CD4-positive, alpha-beta T cell treated with Interleukin-1 beta for 1 hour (primary cell): ENCODE data around the gene MYDGF.
"Not testable (repeated sequence)": the region's sequence is repeated elsewhere in the genome, so short reads cannot be mapped to it uniquely, and the experiment has no call there.

ENCODE experiments used
- DNase-seq, 2 donors: peaks; one replicate each; pipeline ENCODE4 v3.0.0-alpha.2; 2020 to 2022

Gene MYDGF

DNA sequence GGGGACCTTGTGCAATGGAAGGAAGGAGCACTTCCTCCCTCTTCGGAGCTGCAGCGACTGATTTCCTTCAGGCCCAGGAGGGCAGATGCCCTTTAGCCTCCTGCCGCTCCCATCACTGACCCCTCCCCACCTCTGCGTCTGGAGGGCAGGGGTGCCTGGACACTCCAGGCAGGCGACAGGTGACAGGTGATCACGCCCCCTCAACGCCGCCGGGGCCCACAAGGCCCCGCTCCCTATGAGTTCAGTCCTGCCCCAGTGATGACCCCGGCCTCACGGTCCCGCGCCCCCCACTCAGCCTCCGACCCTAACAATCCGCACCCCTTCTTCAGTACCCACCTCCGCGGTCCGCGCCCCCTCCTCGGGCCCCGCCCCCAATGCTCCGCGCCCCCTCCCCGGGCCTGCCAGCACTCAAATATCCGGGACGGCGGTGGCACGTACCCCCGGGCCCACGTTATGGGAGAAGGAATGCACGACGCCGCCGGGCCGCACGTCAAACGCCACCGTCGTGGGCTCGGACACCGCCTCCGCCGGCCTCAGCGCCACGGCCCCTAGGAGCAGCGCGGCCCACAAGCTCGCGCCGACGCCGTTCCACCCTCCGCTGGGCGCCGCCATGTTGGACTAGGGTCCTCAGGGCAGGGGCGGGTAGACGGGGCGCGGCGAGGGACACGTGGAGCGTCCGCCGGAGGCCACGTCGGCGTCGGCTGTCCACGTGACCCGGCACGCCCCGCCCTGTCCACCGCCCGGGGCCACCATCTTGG lies at the start of gene MYDGF:
TSS of gene MYDGF (minus strand) at position 620 of the 758 bp plus-strand sequence. CDS start at position 612, 8 bp downstream.
- DNase-seq, result peak; percentile 93 to 94

DNA sequence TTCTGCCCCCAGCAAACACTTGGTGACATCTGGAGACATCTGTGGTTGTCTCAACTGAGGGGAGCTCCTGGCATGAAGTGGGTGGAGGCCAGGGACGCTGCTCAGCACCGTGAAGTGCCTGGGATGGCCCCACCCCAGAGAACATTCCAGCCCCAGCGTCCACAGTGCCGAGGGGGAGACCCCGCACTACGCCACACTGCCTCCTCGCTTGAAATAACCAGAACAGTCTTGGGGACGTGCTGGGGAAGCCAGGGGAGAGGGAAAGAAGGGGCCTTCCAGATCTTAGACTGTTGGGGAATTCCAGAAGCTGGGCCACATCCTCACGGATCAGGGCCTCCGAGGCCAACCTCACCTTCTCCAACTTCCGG lies 49.3 kb upstream of the MYDGF start:
- no peak for DNase-seq

DNA sequence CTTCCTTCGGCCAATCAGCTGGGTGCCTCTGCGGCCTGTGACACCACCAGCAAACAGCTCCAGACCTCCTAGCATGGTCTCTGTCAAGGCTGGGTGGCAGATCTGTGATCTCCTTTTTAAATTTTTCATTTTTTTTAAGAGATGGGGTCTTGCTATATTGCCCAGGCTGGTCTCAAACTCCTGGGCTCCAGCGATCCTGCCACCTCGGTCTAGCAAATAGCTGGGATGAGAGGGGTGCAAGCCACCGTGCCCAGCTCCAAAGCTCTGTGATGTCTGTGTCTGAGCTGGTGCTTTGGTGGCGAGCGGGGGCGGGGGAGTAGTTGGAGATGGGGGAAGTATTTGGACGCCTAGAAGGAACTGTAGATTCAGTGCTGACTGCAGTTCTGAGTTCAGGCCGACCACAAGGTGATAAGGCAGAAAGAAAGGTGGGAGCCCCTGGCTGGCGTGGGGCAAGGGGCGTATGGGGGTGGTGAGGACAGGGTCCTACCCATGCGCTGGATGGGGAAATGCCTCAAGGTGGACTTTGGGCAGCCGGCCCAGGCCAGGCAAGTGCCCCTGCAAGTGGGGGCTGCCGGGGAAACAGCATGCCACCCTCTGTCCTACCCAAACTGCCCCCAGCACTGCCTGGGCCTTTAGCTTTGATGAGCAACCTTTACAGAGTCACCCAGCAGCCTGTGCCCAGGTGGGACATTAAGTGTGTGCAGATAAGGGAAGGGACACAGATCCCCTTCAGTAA lies 48.0 kb upstream of the MYDGF start:
- DNase-seq, result no peak

DNA sequence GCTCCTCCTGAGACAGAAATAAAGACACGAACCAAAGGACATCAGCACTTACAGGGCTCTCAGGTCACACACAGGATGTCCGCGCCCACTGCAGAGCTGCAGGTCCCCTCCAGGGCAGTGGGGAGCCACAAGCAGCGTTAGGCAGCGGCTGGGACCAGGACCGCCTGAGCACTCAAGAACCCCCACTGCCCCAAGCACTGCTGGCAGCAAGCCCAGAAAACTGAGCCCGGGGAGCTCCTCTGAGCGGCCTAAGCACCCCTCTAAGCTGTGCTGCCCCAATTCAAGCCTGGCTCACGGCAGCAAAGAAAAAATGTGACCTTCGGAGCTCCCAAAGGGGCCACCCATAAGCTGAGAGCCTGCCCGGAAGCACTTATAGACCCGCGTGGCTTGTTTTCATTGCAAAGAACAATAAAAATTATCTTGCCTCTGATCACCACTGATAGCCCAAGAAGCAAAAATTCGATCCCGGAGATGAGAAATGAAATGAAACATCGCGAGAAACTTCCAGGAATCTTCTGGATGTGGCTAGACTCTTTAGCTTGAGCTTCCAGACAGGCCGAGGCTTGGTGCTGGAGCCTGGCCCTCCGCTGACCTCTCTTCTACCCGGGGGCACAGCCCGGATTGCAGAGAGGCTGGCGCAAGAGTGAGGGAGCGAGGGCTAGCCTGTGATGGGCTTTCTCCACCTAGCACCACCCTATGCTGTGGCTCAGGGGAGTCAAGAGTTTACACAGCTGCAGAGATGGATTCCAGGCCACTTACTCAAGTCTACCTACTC lies 47.2 kb upstream of the MYDGF start:
- no peak for DNase-seq

DNA sequence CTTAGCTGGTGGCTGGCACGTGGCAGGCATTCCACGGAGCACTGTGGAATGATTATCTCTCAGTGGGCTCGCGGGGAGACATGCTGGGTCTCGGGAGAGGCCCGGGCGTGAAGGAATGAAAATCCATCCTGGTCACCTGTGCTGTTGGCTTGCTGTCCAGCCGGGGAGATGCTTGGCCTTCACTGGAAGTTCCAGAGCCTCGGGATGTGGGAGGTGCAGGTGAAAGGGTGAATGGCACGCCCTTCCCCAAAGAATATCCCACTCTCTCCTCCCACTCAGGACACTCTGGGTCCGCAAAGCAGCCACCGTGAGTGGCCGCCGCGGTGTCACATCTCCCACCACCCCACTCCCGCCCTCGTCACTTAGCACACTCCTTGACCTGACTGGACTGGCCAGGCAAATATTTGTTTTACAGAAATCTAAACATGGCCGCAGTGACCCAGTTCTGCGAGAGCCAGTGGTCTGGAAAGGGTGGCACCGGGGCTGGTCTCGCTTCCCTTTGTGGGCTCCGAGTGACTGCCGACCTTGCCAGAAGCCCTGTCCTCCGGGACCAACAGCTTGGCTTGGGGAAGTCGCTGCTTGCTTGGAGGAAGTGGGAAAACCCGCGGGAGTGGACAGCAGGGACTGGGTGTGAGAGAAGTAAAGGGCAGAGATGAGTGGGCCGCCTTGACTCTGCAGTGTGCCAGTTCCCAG lies 45.5 kb upstream of the MYDGF start:
- DNase-seq, result no peak

DNA sequence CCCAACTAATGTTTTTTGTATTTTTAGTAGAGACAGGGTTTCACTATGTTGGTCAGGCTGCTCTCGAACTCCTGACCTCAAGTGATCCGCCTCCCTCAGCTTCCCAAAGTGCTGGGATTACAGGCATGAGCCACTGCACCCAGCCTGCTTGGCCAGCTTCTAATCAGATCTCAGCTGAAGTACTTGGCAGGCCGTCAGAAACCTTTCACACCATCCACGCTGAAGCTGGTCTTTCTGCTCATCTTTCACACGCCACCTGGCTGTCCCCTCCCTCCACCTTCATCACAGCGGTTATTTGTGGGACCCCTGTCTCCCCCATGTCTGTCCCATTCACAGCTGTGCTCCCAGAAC lies 45.0 kb upstream of the MYDGF start:
- not testable (repeated sequence) for DNase-seq

DNA sequence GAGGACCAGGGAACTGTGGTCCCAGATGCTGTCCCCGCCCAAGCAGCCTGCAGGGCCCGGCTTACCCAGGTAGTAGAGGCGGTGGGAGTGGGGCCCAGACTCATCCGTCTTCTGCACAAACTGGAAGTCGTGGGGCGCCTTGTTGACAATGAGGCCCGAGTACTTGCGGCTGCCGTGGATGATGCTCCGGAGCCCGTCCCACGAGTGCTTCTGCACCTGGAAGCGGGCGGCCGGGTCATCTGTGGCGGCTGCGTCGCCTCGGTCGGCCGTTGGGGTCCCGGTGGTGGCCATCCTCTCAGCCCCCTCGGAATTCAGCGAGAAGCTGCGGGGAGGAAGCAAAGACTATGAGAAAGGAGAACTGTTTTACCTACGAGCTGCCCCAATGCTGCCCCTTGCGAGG lies 43.9 kb upstream of the MYDGF start:
- DNase-seq, result no peak

DNA sequence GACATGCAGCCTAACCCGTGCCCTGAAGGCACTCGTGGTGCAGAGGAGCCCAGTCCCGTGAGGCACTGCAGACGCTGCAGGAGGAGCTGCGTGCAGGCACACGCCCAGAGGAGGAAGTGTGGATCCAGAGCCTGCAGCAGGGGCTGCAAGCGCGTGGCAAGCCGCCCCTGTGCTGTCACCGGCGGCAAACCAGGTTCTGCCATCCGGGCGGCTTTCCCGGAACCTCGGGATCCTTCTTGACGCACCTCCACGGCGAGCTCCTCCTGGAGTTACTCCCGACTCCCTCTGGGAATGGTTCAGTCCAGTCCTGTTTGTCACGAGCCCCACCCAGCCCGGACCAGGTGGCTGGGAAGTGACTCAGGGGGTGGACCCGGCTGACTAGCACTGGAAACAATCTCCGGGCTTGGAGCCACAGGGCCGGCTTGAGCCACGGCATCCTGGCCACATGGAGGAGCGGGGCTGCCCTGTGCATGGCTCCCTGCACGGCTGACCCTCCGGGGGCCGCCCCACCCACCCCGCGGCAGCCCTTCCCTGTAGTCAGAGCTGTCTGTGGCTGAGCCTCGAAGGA lies 43.3 kb upstream of the MYDGF start:
- no peak for DNase-seq

DNA sequence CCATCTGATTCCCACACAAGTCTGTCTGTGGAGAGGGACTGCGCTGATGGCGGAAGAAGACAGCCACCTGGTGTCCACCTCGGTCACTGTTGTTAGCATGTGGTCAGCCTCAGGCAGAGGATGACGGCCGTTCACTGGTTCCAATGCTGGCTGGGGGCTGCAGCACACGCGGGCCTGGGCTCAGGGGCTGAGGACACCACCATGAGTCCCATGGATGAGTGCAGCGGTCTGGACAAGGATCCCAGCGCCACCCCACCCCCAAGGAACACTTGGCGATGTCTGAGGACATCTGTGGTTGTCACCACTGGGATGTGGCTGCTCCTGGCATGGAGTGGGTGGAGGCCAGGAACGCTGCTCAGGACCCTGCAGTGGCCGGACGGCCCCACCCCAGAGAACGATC lies 42.6 kb upstream of the MYDGF start:
- no peak for DNase-seq

DNA sequence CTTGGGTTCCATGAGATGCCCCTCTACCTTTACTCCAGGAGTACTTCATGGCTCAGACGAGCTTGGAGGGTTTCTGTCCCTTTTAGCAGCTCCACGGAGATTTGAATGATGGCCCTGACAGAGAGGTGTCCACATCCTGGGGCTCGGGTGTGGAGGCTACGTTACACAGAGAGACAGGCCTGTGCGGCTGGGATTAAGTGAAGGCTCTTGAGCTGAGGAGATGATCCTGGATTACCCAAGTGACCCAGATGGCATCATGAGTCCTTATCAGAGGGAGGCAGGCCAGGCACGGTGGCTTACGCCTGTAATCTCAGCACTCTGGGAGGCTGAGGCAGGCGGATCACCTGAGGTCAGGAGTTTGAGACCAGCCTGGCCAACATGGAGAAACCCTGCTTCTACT lies 41.1 kb upstream of the MYDGF start:
- DNase-seq, result no peak

DNA sequence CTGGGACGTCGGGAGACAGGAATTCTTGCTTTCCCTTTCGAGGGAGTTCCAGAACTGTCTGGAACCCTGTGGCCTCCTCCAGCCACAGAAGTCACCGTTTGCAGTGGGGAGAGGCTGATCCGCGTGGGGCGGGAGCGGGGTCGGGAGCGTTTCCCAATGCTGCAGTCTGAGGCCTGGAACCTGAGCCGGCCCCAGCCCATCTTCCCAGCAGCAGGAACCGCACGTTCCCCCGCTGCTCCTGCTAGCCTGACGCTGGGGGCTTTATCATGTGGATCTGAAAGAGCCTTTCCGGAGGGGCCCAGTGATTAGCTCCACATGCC lies 40.1 kb upstream of the MYDGF start:
- no peak for DNase-seq

DNA sequence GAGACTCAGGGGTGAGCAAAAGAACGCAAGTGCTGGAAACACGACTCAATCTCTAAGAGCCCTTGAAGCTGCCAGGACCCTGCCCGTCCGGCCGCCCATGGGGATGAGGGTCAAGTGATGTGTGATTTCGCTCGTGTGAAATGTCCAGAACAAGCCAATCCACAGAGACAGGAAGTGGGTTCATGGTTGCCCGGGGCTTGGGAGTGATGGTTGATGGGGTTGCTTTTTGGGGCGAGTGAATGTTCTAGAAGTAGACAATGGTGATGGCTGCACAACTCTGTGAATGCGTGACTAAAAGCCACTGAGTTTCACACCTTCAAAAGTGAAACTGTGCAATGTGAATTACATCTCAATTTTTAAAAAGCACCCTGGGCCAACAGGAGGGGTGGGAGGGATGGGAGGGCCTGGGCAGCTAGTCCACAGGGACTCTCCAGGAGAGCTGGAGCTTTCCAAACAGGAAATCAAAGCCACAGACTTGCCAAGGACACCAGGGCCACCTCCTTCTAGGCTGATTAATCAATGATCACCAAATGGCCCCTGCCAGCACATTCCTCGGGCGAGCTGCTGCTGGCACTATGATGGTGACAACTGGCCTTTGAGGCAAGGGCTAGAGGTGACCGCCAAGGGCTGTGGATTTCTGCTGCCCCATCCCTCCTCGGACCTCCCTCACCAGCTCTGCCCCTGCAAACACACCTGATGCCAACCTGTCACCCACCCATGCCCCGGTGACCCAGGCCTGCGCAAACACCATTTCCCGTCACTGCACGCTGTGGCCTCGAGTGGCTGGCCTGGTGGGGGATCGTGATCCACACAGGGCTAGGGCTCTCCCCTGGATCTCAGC lies 39.5 kb upstream of the MYDGF start:
- peak; percentile 21 to 34 for DNase-seq

DNA sequence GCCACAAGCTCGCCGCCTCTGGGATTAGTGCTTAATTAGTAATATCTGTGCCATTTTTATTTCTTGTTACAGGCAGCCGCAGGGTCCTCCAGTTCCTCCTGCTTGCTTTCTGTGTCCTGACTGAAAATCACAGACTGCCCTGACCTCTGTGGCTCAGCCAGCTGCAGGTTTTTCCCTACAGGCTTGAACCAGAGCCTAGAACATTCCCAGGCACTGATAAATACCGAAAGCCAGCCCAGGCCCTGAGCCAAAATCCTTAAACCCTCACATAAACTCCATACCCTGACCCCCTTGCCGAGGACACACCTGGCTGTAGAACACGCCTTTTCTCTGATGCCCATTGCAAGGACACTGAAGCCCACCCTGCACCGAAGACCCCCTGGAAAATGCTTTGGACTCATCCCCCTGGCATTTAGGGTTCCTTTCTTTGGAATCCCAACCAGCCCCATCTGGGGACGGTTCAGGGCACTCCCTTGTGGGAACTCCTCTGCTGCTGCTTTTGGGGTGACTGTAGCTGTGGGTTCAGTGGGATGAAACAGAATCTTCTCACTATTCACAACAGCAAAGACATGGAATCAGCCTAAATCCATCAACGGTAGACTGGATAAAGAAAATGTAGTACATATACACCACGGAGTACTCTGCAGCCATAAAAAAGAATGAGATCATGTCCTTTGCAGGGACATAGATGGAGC lies 38.0 kb upstream of the MYDGF start:
- no peak for DNase-seq

DNA sequence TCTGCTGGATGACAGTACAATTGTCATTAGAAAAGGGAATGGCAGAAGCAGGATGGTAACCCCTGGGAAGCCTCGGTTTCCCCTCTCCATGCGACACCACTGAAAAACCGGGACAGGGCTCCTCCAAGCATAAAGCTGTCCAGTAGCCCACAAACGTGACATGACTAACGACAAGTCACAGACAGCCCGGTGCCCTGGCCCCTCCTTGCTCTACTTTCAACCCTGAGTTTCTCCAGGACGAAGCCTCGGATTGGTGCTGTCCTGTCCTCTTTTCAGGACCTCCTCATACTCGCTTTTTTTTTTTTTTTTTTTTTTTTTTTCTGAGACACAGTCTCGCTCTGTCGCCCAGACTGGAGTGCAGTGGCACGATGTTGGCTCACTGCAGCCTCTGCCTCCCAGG lies 37.2 kb upstream of the MYDGF start:
- DNase-seq, result no peak

DNA sequence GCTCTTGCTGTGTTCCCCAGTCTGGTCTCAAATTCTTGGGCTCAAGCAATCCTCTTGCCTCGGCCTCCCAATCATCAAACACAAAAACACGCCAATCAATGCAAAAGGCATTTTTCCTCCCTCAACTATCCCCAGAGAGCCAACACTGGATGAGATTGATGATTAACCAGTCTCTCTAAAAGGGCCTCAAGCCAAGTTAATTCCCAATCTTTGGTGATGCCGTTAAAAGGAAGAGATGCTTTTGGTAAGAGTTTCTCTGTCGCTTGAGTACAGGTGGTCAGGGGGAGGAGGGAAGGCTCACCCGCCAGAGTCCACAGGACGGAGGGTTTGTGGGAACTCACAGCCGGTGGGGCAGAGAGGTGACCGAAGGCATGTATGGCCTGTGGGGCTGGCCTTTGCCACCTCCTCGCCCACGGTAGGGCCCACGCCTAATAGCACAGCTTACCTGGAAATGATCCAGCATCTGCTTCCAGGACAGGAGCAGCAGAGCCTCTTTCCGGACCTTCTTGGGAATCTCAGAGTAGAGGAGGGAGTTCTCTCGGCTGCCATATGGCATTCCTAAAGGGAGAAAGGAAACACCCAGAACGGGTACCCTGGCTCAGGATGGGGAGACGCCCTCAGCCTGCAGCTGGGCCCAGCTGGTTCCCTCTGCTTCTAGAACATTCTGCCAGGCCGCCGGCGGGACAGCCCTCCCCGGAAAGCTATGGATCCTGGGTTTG lies 35.4 kb upstream of the MYDGF start:
- DNase-seq, result no peak

DNA sequence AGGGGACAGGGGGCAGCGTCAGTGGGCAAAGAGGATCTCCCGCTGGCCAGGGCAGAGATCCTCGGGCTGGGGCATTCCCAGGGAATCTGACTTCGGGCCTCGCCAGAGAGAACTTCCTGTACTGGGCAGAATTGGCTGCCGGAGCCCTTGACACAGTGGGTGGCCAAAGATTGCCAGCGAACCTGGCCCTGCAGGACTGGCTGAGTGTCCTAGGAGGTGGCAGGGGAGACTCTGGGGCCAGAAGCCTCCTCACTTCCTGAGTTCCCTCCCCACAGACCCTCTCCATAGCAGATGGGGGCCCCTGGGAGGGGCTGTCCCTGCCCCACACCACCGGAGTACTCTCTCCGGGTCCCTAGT lies 34.2 kb upstream of the MYDGF start:
- DNase-seq, result no peak

DNA sequence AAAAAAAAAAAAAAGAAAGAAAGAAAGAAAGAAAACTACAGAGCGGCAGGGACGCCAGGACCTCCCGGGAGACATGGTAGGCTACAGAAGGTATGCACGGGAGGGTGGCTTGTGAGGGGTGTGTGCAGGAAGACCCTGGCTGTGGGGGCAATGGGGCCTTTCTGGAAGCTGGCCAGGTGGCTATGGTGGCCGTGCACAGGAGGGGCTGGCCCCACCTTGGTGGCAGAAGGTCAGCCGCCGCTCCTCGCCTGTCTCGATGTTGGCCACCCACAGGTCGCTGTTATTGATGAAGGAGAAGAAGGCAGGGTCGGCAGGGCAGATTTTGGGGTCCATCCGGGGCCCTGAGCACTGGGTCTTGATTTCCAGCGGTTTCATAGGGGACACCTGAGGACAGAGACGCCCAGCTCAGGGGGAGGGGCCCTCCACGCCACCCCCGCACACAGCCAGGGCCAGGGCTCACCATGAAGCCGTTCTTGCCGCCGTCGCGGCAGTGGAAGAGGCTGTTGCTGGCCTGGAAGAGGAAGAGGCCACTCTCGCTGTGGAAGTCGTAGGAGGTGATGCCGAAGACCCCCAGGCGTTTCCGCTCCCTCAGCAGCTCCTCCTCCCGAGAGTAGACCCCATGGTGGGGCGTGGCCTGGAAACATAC lies 33.7 kb upstream of the MYDGF start:
- DNase-seq, result no peak

DNA sequence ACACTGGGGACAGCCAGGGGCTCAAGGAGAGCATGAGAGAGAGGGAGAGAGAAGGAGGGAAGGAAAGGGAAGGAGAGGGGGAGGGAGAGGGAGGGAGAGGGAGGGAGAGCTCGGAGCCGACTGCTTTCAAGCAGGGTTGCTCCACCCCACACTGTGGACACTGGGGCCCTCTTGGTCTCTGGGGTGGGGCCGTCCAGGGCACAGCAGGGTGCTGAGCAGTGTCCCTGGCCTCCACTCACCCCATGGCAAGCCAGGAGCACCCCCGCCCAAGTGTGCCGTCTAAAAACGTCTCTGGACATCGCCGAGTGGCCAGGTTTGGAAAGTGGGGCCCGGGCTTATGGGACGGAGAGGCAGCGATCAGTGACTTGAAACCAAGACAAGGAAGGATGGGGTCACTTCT lies 32.6 kb upstream of the MYDGF start:
- no peak for DNase-seq

DNA sequence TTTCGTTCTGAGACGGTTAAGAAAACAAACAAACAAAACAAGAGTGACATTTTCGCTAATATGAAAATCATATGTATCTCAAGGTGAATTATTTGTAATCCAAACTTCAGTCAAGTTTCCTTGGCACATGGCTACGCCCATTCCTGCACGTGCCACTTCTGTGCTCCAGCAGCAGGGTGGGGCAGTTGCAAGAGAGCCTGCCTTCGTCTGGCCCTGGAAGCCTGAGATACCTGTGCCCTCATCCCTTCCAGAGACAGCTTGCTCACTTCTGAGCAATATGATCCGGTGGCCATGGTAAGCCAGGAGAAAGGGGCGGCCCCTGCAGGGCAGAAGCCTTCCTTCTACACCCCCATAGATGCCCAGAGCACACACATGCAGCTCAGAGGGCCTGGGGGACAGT lies 31.4 kb upstream of the MYDGF start:
- DNase-seq, result no peak

DNA sequence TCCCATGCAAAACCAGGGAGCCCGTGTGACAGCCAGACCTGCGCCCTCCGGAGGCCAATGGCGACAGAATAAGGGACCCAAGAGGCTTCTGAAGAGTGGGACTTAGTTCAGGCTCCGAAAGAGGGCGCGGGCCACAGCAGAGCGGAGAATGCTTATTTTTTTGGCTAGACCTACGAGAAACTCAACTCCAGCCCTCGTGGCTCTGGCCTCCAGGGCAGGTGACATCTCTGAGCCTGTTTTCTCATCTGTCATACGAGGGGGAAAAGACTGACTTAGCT lies 30.5 kb upstream of the MYDGF start:
- DNase-seq, result no peak
